IMR-90 (cell line): ENCODE data around the gene SPAG8. TPM values are rescaled to one million over a fixed set of nuclear protein-coding genes. Genes with fewer than 3 reads are reported as not detected.

Experiments used
- ATAC-seq: fragments of 200-7000 bp; cut with Tn5 transposase; 2 replicates; pipeline ENCODE4 v1.9.1; 2020; ENCODE audit warnings: low read depth, mild to moderate bottlenecking, moderate library complexity
- BruUV-seq: library from RNA; stranded (reverse); fragments of 400-500 nt; replicated peaks from 2 replicates; lab custom pipeline; 2021; lab: Mats Ljungman, UMichigan
- CTCF ChIA-PET: fragments of 300-600 bp; formaldehyde crosslinking; extraction: SDS; loops from one replicate; lab custom pipeline; 2021; ENCODE audit warnings: antibody characterized with exemption; lab: Yijun Ruan, JAX
- POLR2A ChIA-PET: fragments of 300-600 bp; sonication (Branson Sonifier 250); formaldehyde crosslinking; loops from one replicate; lab custom pipeline; 2022; ENCODE audit warnings: antibody characterized with exemption; ENCODE audit not compliant: unreplicated experiment; lab: Charles Lee
- DNase-seq: peaks from one replicate; pipeline ENCODE4 v3.0.0; 2013
- H2AFZ ChIP-seq: replicated peaks from 2 replicates; pipeline ENCODE3; 2013; ENCODE audit warnings: low read length, mild to moderate bottlenecking; ENCODE audit not compliant: poor library complexity
- H2AK5ac ChIP-seq: 2 replicates; pipeline ENCODE4 v1.6.1; 2013; ENCODE audit warnings: low read depth, low read length, inconsistent platforms
- H2AK9ac ChIP-seq: replicated peaks from 2 replicates; pipeline ENCODE3; 2013; ENCODE audit warnings: mild to moderate bottlenecking, low read depth, low read length, moderate library complexity; ENCODE audit not compliant: poor library complexity
- H2BK120ac ChIP-seq: 2 replicates; pipeline ENCODE4 v1.6.1; 2013; ENCODE audit warnings: low read depth, low read length, inconsistent platforms
- H2BK15ac ChIP-seq: 3 replicates; pipeline ENCODE4 v1.6.1; 2013; ENCODE audit warnings: low read depth, low read length, inconsistent platforms
- H2BK20ac ChIP-seq: 2 replicates; pipeline ENCODE4 v1.6.1; 2013; ENCODE audit warnings: low read depth, mild to moderate bottlenecking, inconsistent platforms, low read length, moderate library complexity
- H2BK5ac ChIP-seq: 2 replicates; pipeline ENCODE4 v1.6.1; 2013; ENCODE audit warnings: mild to moderate bottlenecking, low read depth, low read length, inconsistent platforms; ENCODE audit not compliant: poor library complexity, severe bottlenecking
- H3K14ac ChIP-seq: replicated peaks from 2 replicates; pipeline ENCODE4 v1.6.1; 2013; ENCODE audit warnings: low read depth, low read length, inconsistent platforms
- H3K18ac ChIP-seq: 2 replicates; pipeline ENCODE4 v1.6.1; 2013; ENCODE audit warnings: low read depth, low read length, control low read depth
- H3K23ac ChIP-seq: 2 replicates; pipeline ENCODE4 v1.6.1; 2013; ENCODE audit warnings: low read depth, low read length, inconsistent platforms
- H3K27ac ChIP-seq: 2 replicates; pipeline ENCODE4 v1.5.1; 2013; ENCODE audit warnings: mild to moderate bottlenecking, control low read depth, low read length; ENCODE audit not compliant: insufficient read depth
- H3K27me3 ChIP-seq: 2 replicates; pipeline ENCODE4 v1.6.1; 2013; ENCODE audit warnings: low read length; ENCODE audit not compliant: control insufficient read depth, insufficient read depth
- H3K36me3 ChIP-seq: 2 replicates; pipeline ENCODE4 v1.6.1; 2013; ENCODE audit warnings: low read length, mixed read lengths; ENCODE audit not compliant: control insufficient read depth, insufficient read depth
- H3K4ac ChIP-seq: 2 replicates; pipeline ENCODE4 v1.6.1; 2013; ENCODE audit warnings: low read depth, low read length, inconsistent platforms
- H3K4me1 ChIP-seq: 2 replicates; pipeline ENCODE4 v1.6.1; 2013; ENCODE audit warnings: low read length, mixed read lengths; ENCODE audit not compliant: control insufficient read depth, insufficient read depth
- H3K4me2 ChIP-seq: 2 replicates; pipeline ENCODE4 v1.6.1; 2013; ENCODE audit warnings: low read depth, mild to moderate bottlenecking, control low read depth, low read length, moderate library complexity
- H3K4me3 ChIP-seq: 2 replicates; pipeline ENCODE4 v1.5.1; 2013; ENCODE audit warnings: low read depth, mild to moderate bottlenecking, control low read depth, low read length, moderate library complexity; ENCODE audit not compliant: insufficient read depth
- H3K56ac ChIP-seq: 2 replicates; pipeline ENCODE4 v1.6.1; 2013; ENCODE audit warnings: low read length, inconsistent platforms; ENCODE audit not compliant: insufficient read depth; ENCODE audit errors: extremely low read depth
- H3K79me1 ChIP-seq, 2 experiments: 2 replicates each; pipeline ENCODE4 v1.6.1; 2013; ENCODE audit warnings: low read length in 2 of 2, inconsistent platforms in 1 of 2, low read depth in 1 of 2
- H3K9ac ChIP-seq: 2 replicates; pipeline ENCODE4 v1.6.1; 2013; ENCODE audit warnings: low read depth, low read length, control low read depth
- H3K9me1 ChIP-seq: 2 replicates; pipeline ENCODE4 v1.6.1; 2013; ENCODE audit warnings: low read length, inconsistent platforms; ENCODE audit not compliant: insufficient read depth
- H3K9me3 ChIP-seq: 2 replicates; pipeline ENCODE4 v1.6.1; 2013; ENCODE audit warnings: low read length; ENCODE audit not compliant: control insufficient read depth, insufficient read depth
- H4K20me1 ChIP-seq: 2 replicates; pipeline ENCODE4 v1.6.1; 2013; ENCODE audit warnings: low read length, inconsistent platforms; ENCODE audit not compliant: insufficient read depth
- H4K5ac ChIP-seq: 2 replicates; pipeline ENCODE4 v1.6.1; 2013; ENCODE audit warnings: mild to moderate bottlenecking, low read depth, low read length, control low read depth
- H4K8ac ChIP-seq, 2 experiments: 2 replicates each; pipeline ENCODE4 v1.6.1; 2013; ENCODE audit warnings: low read depth in 2 of 2, low read length in 2 of 2, control low read depth in 1 of 2, inconsistent platforms in 1 of 2
- H4K91ac ChIP-seq: 2 replicates; pipeline ENCODE4 v1.6.1; 2013; ENCODE audit warnings: low read depth, low read length, inconsistent platforms; ENCODE audit not compliant: insufficient read depth
- BHLHE40 ChIP-seq: fragments of 150-350 bp; IDR thresholded peaks from 2 replicates; pipeline ENCODE4 v1.6.1; 2016; ENCODE audit warnings: mild to moderate bottlenecking, low read depth, low read length
- FOS ChIP-seq: fragments of 150-350 bp; IDR thresholded peaks from 2 replicates; pipeline ENCODE4 v1.6.1; 2016; ENCODE audit warnings: low read depth, low read length
- MAFK ChIP-seq: IDR thresholded peaks from 2 replicates; pipeline ENCODE4 v1.6.1; 2012; ENCODE audit warnings: low read depth, low read length, improper control_type of control experiment
- MXI1 ChIP-seq: IDR thresholded peaks from 2 replicates; pipeline ENCODE4 v1.6.1; 2012; ENCODE audit warnings: low read depth, mild to moderate bottlenecking, low read length, moderate library complexity, borderline replicate concordance
- NFE2L2 ChIP-seq: fragments of 150-350 bp; IDR thresholded peaks from 2 replicates; pipeline ENCODE4 v1.6.1; 2016; ENCODE audit warnings: low read depth, mild to moderate bottlenecking, low read length
- POLR2A ChIP-seq: IDR thresholded peaks from 2 replicates; pipeline ENCODE4 v1.6.1; 2012; ENCODE audit warnings: mild to moderate bottlenecking, low read depth, low read length
- RAD21 ChIP-seq: IDR thresholded peaks from 2 replicates; pipeline ENCODE4 v1.6.1; 2012; ENCODE audit warnings: low read length, improper control_type of control experiment
- USF2 ChIP-seq: fragments of 150-350 bp; IDR thresholded peaks from 2 replicates; pipeline ENCODE4 v1.6.1; 2017; ENCODE audit warnings: mild to moderate bottlenecking, antibody characterized with exemption, low read length, low read depth
- WGBS, 2 experiments: methylation state at CpG; one replicate each; pipeline versions ENCODE4 v1.1.5 to v1.1.7; 2013; ENCODE audit warnings: missing lambda C conversion rate in 2 of 2; ENCODE audit not compliant: insufficient read length in 1 of 2; ENCODE audit errors: extremely low coverage in 2 of 2; 5-methylcytosine and 5-hydroxymethylcytosine counted together
- dilution Hi-C: fragments of 300-500 bp; cut with HindIII; formaldehyde crosslinking; loops from one replicate; pipeline ENCODE4 v1.14.3; 2018; ENCODE audit warnings: low sequenced_read_pairs; ENCODE audit not compliant: unreplicated experiment
- in situ Hi-C: fragments of 300-500 bp; cut with MboI; formaldehyde crosslinking; loops from 3 replicates; pipeline ENCODE4 v1.14.3; 2019; ENCODE audit warnings: low sequenced_read_pairs, inconsistent platforms, mixed read lengths
- intact Hi-C: fragments of 100-400 bp; cut with micrococcal nuclease; formaldehyde crosslinking; loops from 2 replicates; pipeline ENCODE4 v1.10.0; 2022
- polyA plus RNA-seq, 3 experiments: library from polyadenylated mRNA; depleted of rRNA; stranded (reverse); fragments of >200 nt; gene quantifications; 2 replicates each; pipeline ENCODE4 v1.2.3, GENCODE V29; 2012; ENCODE audit warnings: low replicate concordance in 1 of 3
- total RNA-seq: library from RNA; depleted of rRNA; stranded (reverse); fragments of >200 nt; gene quantifications from 2 replicates; pipeline ENCODE4 v1.2.3, GENCODE V29; 2012

Gene SPAG8
- total and polyA plus RNA-seq, 2 of the 4 experiments (the other 2 are of a cell fraction) = 0.72 to 0.84 TPM

DNA sequence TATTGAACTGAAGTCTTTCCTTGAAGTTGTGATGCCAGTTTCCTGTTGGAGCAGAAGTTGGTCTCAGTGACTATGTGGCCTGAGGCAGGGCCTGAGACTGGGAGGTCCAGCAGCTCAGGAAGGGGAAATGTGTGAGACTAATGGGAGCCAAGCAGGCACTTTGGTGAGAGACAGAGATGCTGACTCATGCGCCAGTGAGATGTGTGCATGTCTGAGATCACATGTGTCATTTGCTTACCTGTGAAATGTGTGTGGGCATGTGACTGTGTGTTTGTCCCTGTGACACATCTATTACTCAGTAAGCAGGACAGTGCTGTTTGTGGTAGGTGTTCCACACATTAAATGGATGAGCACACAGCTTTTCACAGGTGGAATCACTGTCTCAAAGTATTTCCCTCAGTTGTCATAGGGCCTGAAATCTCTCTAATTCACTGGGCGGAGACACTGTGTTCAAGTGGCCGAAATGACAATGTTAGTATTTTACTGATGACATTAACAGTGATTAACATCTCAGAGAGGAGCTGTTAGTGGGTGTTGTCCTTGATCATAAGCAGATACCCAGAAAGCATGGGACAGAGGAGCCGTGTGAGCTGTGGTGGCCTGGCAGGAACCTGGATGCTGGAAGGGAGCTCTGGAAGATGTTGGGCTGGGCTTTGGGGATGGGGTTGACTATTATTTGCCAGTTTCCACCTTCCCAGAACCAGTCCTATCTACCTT lies 13.2 kb downstream of the SPAG8 start:
- no TSS peak for BruUV-seq
- H3K4me2 ChIP-seq = no peak overlapping the region
- no peak overlapping the region for H2AFZ ChIP-seq

More for the DNA sequence above, 13.2 kb downstream of the SPAG8 start:
- peaks cover 17 to 45% of the 10 kb centered on the region in 2 experiments for H3K79me1 ChIP-seq
- H3K4me1 ChIP-seq = peaks cover 3% of the 10 kb centered on the region
- H3K23ac ChIP-seq = peak overlapping the region; percentile 61; the same call in 1 of the 2 replicates
- H3K36me3 ChIP-seq = peaks cover 22% of the 10 kb centered on the region
- H3K4me3 ChIP-seq = no peak overlapping the region
- peak; percentile 76 for DNase-seq
- H2BK5ac ChIP-seq = peak overlapping the region; percentile 7
- H2AK5ac ChIP-seq = 0 out of 2 replicates have a peak overlapping the region, but pooled peaks have one; percentile 6
- H2AK9ac ChIP-seq = no peak overlapping the region
- no peaks in the 10 kb centered on the region for H3K9me3 ChIP-seq
- peak; percentile 74 for TF ChIP-seq BHLHE40
- peak; percentile 66; the same call in 1 of the 2 replicates for TF ChIP-seq NFE2L2
- no peak for TF ChIP-seq RAD21
- TF ChIP-seq MAFK = peak; percentile 60; the same call in 1 of the 2 replicates
- TF ChIP-seq MXI1 = peak; percentile 13; the same call in 1 of the 2 replicates
- peak; percentile 84 for TF ChIP-seq USF2
- TF ChIP-seq POLR2A = no peak
- peak; percentile 57 for TF ChIP-seq FOS
- no peak overlapping the region for H4K8ac ChIP-seq
- no peak overlapping the region for H3K4ac ChIP-seq
- no peaks in the 10 kb centered on the region for H4K20me1 ChIP-seq
- no peak overlapping the region for H2BK20ac ChIP-seq
- ATAC-seq = peak; percentile 70
- intact Hi-C loops (no loop called here), in situ Hi-C loops (no loop called here), dilution Hi-C loops (no loop called here)
- H3K9ac ChIP-seq = no peak overlapping the region
- no peak overlapping the region for H3K27ac ChIP-seq
- 80% methylated on average over 2 of the region's 4 CpGs; no CpG with 5 or more reads in 1 of the 2 experiments for WGBS, 2 experiments
- H3K14ac ChIP-seq = no peak overlapping the region; the same call in 1 of the 2 replicates
- no peak overlapping the region for H4K91ac ChIP-seq
- no peak overlapping the region for H4K5ac ChIP-seq
- H2BK15ac ChIP-seq = no peak overlapping the region
- H3K18ac ChIP-seq = no peak overlapping the region
- ChIA-PET POLR2A (interaction anchor here (0.6 kb wide), 1 partner anchor 17 kb away, joined by 14 read pairs; no protein-coding TSS in a partner anchor), CTCF (interaction anchor here (1.0 kb wide), 1 partner anchor 27 kb away, joined by 3 read pairs; no protein-coding TSS in a partner anchor)
- H3K27me3 ChIP-seq = no peaks in the 10 kb centered on the region
- no peak overlapping the region for H3K56ac ChIP-seq
- H3K9me1 ChIP-seq = peaks cover 40% of the 10 kb centered on the region
- H2BK120ac ChIP-seq = no peak overlapping the region
